H9 (cell line): ENCODE results near the gene SEC16B. TPM values are rescaled to one million over a fixed set of nuclear protein-coding genes. Genes with fewer than 3 reads are reported as not detected.

Experiments used
- DNase-seq: peaks from one replicate; pipeline ENCODE4 v3.0.0-alpha.2; 2017
- H2AFZ ChIP-seq: one replicate; pipeline ENCODE4 v1.6.1; 2013; ENCODE audit warnings: mild to moderate bottlenecking, low read length, control low read depth, moderate library complexity
- H2AK5ac ChIP-seq: 2 replicates; pipeline ENCODE4 v1.6.1; 2013; ENCODE audit warnings: low read length, control low read depth, mixed read lengths; ENCODE audit not compliant: insufficient read length
- H2BK120ac ChIP-seq: one replicate; pipeline ENCODE4 v1.6.1; 2013; ENCODE audit warnings: low read depth, mild to moderate bottlenecking, low read length, control low read depth, inconsistent platforms; ENCODE audit not compliant: poor library complexity, severe bottlenecking
- H2BK12ac ChIP-seq: 2 replicates; pipeline ENCODE4 v1.6.1; 2013; ENCODE audit warnings: low read length, control low read depth, mixed read lengths, low read depth; ENCODE audit not compliant: insufficient read length
- H2BK15ac ChIP-seq: 2 replicates; pipeline ENCODE4 v1.6.1; 2013; ENCODE audit warnings: low read depth, low read length, control low read depth
- H2BK20ac ChIP-seq: one replicate; pipeline ENCODE4 v1.6.1; 2013; ENCODE audit warnings: low read depth, mild to moderate bottlenecking, low read length, control low read depth, inconsistent platforms; ENCODE audit not compliant: poor library complexity, severe bottlenecking
- H2BK5ac ChIP-seq: 2 replicates; pipeline ENCODE4 v1.6.1; 2013; ENCODE audit warnings: low read length, control low read depth, mixed read lengths; ENCODE audit not compliant: insufficient read length
- H3K14ac ChIP-seq: 2 replicates; pipeline ENCODE4 v1.6.1; 2013; ENCODE audit warnings: low read length, control low read depth; ENCODE audit not compliant: insufficient read depth
- H3K18ac ChIP-seq: 2 replicates; pipeline ENCODE4 v1.6.1; 2013; ENCODE audit warnings: low read depth, mild to moderate bottlenecking, mixed read lengths, low read length, control low read depth; ENCODE audit not compliant: insufficient read length
- H3K23ac ChIP-seq: 2 replicates; pipeline ENCODE4 v1.6.1; 2013; ENCODE audit warnings: low read length, control low read depth, mixed read lengths, low read depth; ENCODE audit not compliant: insufficient read length
- H3K23me2 ChIP-seq: 2 replicates; pipeline ENCODE4 v1.6.1; 2013; ENCODE audit warnings: low read depth, mild to moderate bottlenecking, mixed read lengths, low read length, control low read depth; ENCODE audit not compliant: insufficient read length, poor library complexity, severe bottlenecking
- H3K27ac ChIP-seq: 2 replicates; pipeline ENCODE4 v1.5.1; 2013; ENCODE audit warnings: low read length, control low read depth, mixed read lengths, low read depth; ENCODE audit not compliant: insufficient read length
- H3K27me3 ChIP-seq: 2 replicates; pipeline ENCODE4 v1.6.1; 2013; ENCODE audit warnings: low read length, control low read depth, inconsistent platforms; ENCODE audit not compliant: insufficient read depth
- H3K4ac ChIP-seq: 2 replicates; pipeline ENCODE4 v1.6.1; 2013; ENCODE audit warnings: low read depth, mild to moderate bottlenecking, control low read depth, inconsistent platforms, low read length, moderate library complexity
- H3K4me1 ChIP-seq: 2 replicates; pipeline ENCODE4 v1.6.1; 2013; ENCODE audit warnings: low read length, control low read depth, inconsistent platforms; ENCODE audit not compliant: insufficient read depth
- H3K4me2 ChIP-seq: 2 replicates; pipeline ENCODE4 v1.6.1; 2013; ENCODE audit warnings: low read length, control low read depth, mixed read lengths; ENCODE audit not compliant: insufficient read length, insufficient read depth
- H3K56ac ChIP-seq: 2 replicates; pipeline ENCODE4 v1.6.1; 2013; ENCODE audit warnings: low read depth, mild to moderate bottlenecking, mixed read lengths, low read length, control low read depth; ENCODE audit not compliant: insufficient read length
- H3K79me1 ChIP-seq: 2 replicates; pipeline ENCODE4 v1.6.1; 2013; ENCODE audit warnings: low read depth, mild to moderate bottlenecking, moderate library complexity, low read length, control low read depth, inconsistent platforms; ENCODE audit not compliant: insufficient read depth, poor library complexity, severe bottlenecking
- H3K79me2 ChIP-seq: 2 replicates; pipeline ENCODE4 v1.6.1; 2013; ENCODE audit warnings: low read length, control low read depth, inconsistent platforms; ENCODE audit not compliant: insufficient read depth
- H3K9ac ChIP-seq: 2 replicates; pipeline ENCODE4 v1.6.1; 2013; ENCODE audit warnings: low read length, control low read depth, mixed read lengths; ENCODE audit not compliant: insufficient read length; ENCODE audit errors: extremely low read depth
- H3K9me3 ChIP-seq: one replicate; pipeline ENCODE4 v1.6.1; 2013; ENCODE audit warnings: low read depth, low read length, inconsistent platforms; ENCODE audit not compliant: control insufficient read depth
- H3T11ph ChIP-seq: one replicate; pipeline ENCODE4 v1.6.1; 2013; ENCODE audit warnings: mild to moderate bottlenecking, low read length, control low read depth, inconsistent platforms
- H4K20me1 ChIP-seq: one replicate; pipeline ENCODE4 v1.6.1; 2013; ENCODE audit not compliant: control insufficient read depth, insufficient read length, insufficient read depth
- H4K5ac ChIP-seq: 2 replicates; pipeline ENCODE4 v1.6.1; 2013; ENCODE audit warnings: low read depth, mild to moderate bottlenecking, mixed read lengths, low read length, control low read depth; ENCODE audit not compliant: insufficient read length
- H4K8ac ChIP-seq: replicated peaks from 2 replicates; pipeline ENCODE4 v1.6.1; 2013; ENCODE audit warnings: low read length, control low read depth, mixed read lengths, low read depth; ENCODE audit not compliant: insufficient read length
- H4K91ac ChIP-seq: 2 replicates; pipeline ENCODE4 v1.6.1; 2013; ENCODE audit warnings: low read depth, mild to moderate bottlenecking, moderate library complexity, mixed read lengths, low read length, control low read depth; ENCODE audit not compliant: insufficient read length
- H3K27ac Mint-ChIP-seq, 3 experiments: 2 replicates in 2 of 3; 3 replicates in 1 of 3; pipeline ENCODE4 v1.8.0; 2020 to 2021; ENCODE audit warnings: mixed read lengths in 3 of 3, mild to moderate bottlenecking in 1 of 3, moderate library complexity in 1 of 3
- H3K27me3 Mint-ChIP-seq: 2 replicates; pipeline ENCODE4 v1.8.0; 2021; ENCODE audit warnings: low read depth, mild to moderate bottlenecking, moderate library complexity, mixed read lengths
- H3K36me3 Mint-ChIP-seq, 3 experiments: 2 replicates in 2 of 3; 3 replicates in 1 of 3; pipeline ENCODE4 v1.8.0; 2020 to 2021; ENCODE audit warnings: low read depth in 3 of 3, mixed read lengths in 3 of 3; ENCODE audit not compliant: insufficient read depth in 1 of 3
- H3K4me1 Mint-ChIP-seq, 2 experiments: 2 replicates each; pipeline ENCODE4 v1.8.0; 2020; ENCODE audit warnings: mixed read lengths in 2 of 2
- H3K4me3 Mint-ChIP-seq, 2 experiments: 2 replicates in 1 of 2; 3 replicates in 1 of 2; pipeline ENCODE4 v1.8.0; 2020 to 2021; ENCODE audit warnings: mild to moderate bottlenecking in 2 of 2, mixed read lengths in 2 of 2, moderate library complexity in 1 of 2
- H3K9me3 Mint-ChIP-seq, 2 experiments: 2 replicates in 1 of 2; 3 replicates in 1 of 2; pipeline ENCODE4 v1.8.0; 2020; ENCODE audit warnings: mild to moderate bottlenecking in 2 of 2, mixed read lengths in 2 of 2, moderate library complexity in 1 of 2
- CTCF ChIP-seq: fragments of 200-600 bp; sonication (generic); conservative IDR thresholded peaks from 3 replicates; pipeline ENCODE4 v1.8.0; 2021; ENCODE audit warnings: antibody characterized with exemption, mild to moderate bottlenecking
- WGBS: extraction: QIAGEN DNeasy Blood & Tissue Kit; methylation state at CpG from one replicate; pipeline ENCODE4 v1.1.7; 2013; ENCODE audit warnings: missing lambda C conversion rate, low lambda C conversion rate, mixed read lengths; ENCODE audit not compliant: insufficient read length; ENCODE audit errors: extremely low coverage; 5-methylcytosine and 5-hydroxymethylcytosine counted together
- total RNA-seq: library from RNA; stranded (reverse); gene quantifications from 2 replicates; pipeline ENCODE4 v1.2.1, GENCODE V29; 2021

SEC16B gene
- total RNA-seq, 1 experiment from 2014 or later, result 0.83 TPM

- Histone ChIP-seq H3K14ac (no peak overlapping the region), H4K91ac (no peak overlapping the region), H2BK12ac (no peak overlapping the region), H2BK20ac (no peak overlapping the region), H3K4ac (no peak overlapping the region), H2BK120ac (no peak overlapping the region), H3K27ac (no peak overlapping the region), H3K23ac (no peak overlapping the region), H2AK5ac (no peak overlapping the region), H3K4me1 (no peaks in the 10 kb centered on the region), H3K23me2 (no peaks in the 10 kb centered on the region), H4K20me1 (no peaks in the 10 kb centered on the region), H2BK15ac (no peak overlapping the region), H3K9ac (no peak overlapping the region), H3K4me2 (no peak overlapping the region), H3K27me3 (no peaks in the 10 kb centered on the region), H3K79me2 (no peaks in the 10 kb centered on the region), H3K18ac (no peak overlapping the region), H4K8ac (no peak overlapping the region), H3K56ac (no peak overlapping the region), H3T11ph (no peak overlapping the region), H4K5ac (no peak overlapping the region), H2BK5ac (no peak overlapping the region), H3K9me3 (no peaks in the 10 kb centered on the region), H2AFZ (no peak overlapping the region), H3K79me1 (no peaks in the 10 kb centered on the region)
- Mint-ChIP-seq H3K36me3 (no peaks in the 10 kb centered on the region), H3K27ac (peak overlapping the region in 1 of 3 experiments; percentile 40; a peak in 1 of 7 replicates), H3K4me3 (no peak overlapping the region), H3K9me3 (no peaks in the 10 kb centered on the region), H3K4me1 (peaks cover 20 to 28% of the 10 kb centered on the region in 2 experiments), H3K27me3 (no peaks in the 10 kb centered on the region)
- no peak for TF ChIP-seq CTCF
- no CpG with 5 or more reads among the region's 5 CpGs for WGBS
- no peak for DNase-seq
Observed at GRCh38 chr1:177941976-177942375, 27.9 kb downstream of the SEC16B start.
